ENCODE measurements around the gene CDK4. TPM values are rescaled to one million over a fixed set of nuclear protein-coding genes. Genes with fewer than 3 reads are reported as not detected.
A peak's percentile ranks its signal among the peaks of the same experiment; 100 is the strongest.

The CDK4 gene
- total and polyA plus RNA-seq, 2 of the 13 experiments (the other 11 are each of a cell fraction or from before 2014, with no cell fraction given), result 191 to 209 TPM

- TF ChIP-seq ZNF713 (CRISPR knock-in tag; IDR thresholded peaks at IDR 0.05) (no peak), ZBTB21 (CRISPR knock-in tag; IDR thresholded peaks at IDR 0.05) (peak; percentile 42), TAF15 (IDR thresholded peaks at IDR 0.05; ENCODE audit: low read depth, low read length, poor library complexity, severe bottlenecking) (peak; percentile 99), ZNF614 (CRISPR knock-in tag; IDR thresholded peaks at IDR 0.05; ENCODE audit: borderline replicate concordance) (peak; percentile 90; the same call in 1 of the 2 replicates), ZNF329 (CRISPR knock-in tag; IDR thresholded peaks at IDR 0.05; ENCODE audit: low read depth) (peak; percentile 53; the same call in 1 of the 2 replicates), RBM39 (IDR thresholded peaks at IDR 0.05; ENCODE audit: low read depth, low read length, poor library complexity, severe bottlenecking) (peak; percentile 96), GTF3A (CRISPR knock-in tag; conservative IDR thresholded peaks at IDR 0.05) (peak; percentile 88), ZMYM4 (CRISPR knock-in tag; IDR thresholded peaks at IDR 0.05) (peak; percentile 91), NFE2 (CRISPR knock-in tag; IDR thresholded peaks at IDR 0.05) (no peak; the same call in 1 of the 2 replicates), ZBTB43 (CRISPR knock-in tag; conservative IDR thresholded peaks at IDR 0.05) (0 out of 2 replicates have a peak, but pooled peaks have one; percentile 11), SIN3B (IDR thresholded peaks at IDR 0.05; ENCODE audit: low read length) (peak; percentile 66), ZNF17 (CRISPR knock-in tag; IDR thresholded peaks at IDR 0.05) (no peak), ELF1 (CRISPR knock-in tag; IDR thresholded peaks at IDR 0.05) (peak; percentile 74), THAP8 (CRISPR knock-in tag; IDR thresholded peaks at IDR 0.05; ENCODE audit: borderline replicate concordance) (no peak; the same call in 1 of the 2 replicates), TOPORS (CRISPR knock-in tag; IDR thresholded peaks at IDR 0.05) (peak; percentile 50; the same call in 1 of the 2 replicates), ADNP (CRISPR knock-in tag; IDR thresholded peaks at IDR 0.05) (no peak), ZNF546 (CRISPR knock-in tag; conservative IDR thresholded peaks at IDR 0.05) (peak; percentile 81; the same call in 1 of the 2 replicates), FOXA1 (IDR thresholded peaks at IDR 0.05) (no peak), FOXA1 (CRISPR knock-in tag; IDR thresholded peaks at IDR 0.05) (peak; percentile 47; the same call in 1 of the 2 replicates)
- TF ChIP-seq, protein P1, sequence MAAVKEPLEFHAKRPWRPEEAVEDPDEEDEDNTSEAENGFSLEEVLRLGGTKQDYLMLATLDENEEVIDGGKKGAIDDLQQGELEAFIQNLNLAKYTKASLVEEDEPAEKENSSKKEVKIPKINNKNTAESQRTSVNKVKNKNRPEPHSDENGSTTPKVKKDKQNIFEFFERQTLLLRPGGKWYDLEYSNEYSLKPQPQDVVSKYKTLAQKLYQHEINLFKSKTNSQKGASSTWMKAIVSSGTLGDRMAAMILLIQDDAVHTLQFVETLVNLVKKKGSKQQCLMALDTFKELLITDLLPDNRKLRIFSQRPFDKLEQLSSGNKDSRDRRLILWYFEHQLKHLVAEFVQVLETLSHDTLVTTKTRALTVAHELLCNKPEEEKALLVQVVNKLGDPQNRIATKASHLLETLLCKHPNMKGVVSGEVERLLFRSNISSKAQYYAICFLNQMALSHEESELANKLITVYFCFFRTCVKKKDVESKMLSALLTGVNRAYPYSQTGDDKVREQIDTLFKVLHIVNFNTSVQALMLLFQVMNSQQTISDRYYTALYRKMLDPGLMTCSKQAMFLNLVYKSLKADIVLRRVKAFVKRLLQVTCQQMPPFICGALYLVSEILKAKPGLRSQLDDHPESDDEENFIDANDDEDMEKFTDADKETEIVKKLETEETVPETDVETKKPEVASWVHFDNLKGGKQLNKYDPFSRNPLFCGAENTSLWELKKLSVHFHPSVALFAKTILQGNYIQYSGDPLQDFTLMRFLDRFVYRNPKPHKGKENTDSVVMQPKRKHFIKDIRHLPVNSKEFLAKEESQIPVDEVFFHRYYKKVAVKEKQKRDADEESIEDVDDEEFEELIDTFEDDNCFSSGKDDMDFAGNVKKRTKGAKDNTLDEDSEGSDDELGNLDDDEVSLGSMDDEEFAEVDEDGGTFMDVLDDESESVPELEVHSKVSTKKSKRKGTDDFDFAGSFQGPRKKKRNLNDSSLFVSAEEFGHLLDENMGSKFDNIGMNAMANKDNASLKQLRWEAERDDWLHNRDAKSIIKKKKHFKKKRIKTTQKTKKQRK (IDR thresholded peaks at IDR 0.05; ENCODE audit: low read length), result no peak
These were observed at the start of gene CDK4 (continued) for GRCh38 chr12:57751788-57752667.
